Effector CD8-positive, alpha-beta T cell (primary cell): ENCODE results near the gene GPHN.

Source experiments
- DNase-seq: peaks from one replicate; lab custom pipeline; 2025; lab: John Stamatoyannopoulos, UW

The GPHN gene

GRCh38 chr14:67162385-67162784 lies 654.4 kb downstream of the GPHN start:
- DNase-seq: no peak

GRCh38 chr14:67166450-67166853 lies 658.5 kb downstream of the GPHN start:
- no peak for DNase-seq

DNA sequence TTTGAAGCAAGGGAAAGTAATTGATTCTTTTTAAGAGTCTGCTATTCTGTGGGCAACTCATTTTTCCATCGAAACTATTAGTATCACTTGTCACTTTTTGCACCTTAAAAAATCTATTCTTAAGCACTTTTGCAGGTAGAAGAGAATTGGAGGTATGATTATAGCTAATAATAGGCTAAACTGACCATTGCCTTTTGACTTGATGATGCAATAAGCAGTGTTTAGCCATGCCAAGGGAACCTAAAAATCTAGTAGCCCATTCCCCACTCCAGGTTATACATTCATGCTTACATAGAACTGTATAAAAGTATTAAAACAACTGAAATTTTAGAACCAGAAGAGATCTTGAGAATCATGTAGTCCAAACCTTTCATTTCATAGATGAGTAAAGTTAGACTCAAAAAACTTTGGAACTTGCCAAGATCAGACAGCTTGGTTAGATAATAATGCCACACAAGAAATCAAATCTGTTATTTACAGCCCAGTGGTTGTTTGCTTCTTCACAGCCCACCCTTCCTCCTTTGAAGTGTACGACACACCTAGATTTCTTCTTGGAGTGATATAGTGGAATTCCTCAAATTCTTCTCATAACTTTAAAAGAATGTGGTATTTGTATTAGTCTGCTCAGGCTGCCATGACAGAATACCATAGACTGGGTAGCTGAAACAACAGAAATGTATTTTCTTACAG lies 659.6 kb downstream of the GPHN start:
- no peak for DNase-seq

GRCh38 chr14:67168110-67168441 lies 660.1 kb downstream of the GPHN start:
- no peak for DNase-seq

DNA sequence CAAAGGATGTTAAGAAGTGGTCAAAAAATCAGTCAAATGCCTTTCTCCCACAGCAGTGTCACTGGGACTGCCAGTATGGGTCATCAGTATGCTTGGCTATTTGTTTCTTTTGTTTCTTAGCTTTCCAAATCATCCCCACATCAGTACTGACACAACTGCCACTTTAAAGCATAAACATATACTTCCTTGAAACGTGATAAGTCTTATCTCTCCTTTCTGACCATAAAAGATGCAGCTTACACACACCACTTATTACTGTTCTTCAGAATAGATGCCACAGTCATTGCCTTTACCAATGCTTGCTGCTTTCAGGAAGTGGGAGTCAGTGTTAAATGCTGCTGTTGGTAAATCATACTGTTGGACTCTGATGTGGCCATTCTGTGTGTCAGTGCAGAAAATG lies 662.7 kb downstream of the GPHN start:
- no peak for DNase-seq

DNA sequence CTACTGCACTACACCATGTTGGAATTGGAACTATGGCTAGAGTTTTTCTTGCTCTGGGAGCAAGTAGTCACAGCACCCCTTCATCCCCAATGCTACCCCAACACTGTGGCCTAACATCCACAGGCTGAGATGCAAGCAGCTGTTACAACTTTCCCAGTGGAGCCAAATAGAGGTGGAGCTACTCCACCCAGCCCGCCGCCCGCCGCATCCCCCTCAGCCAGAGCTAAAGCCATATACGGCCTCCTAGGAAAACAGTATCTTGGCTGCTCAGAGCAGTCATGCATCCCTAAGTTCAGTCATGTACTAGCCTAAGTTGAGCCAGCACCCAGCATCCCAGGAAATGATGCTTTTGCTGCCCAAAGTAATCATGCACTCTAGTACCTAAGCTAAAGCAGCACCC lies 664.1 kb downstream of the GPHN start:
- no peak for DNase-seq

- no peak for DNase-seq
Observed at GRCh38 chr14:67172520-67172919, 664.6 kb downstream of the GPHN start.

- DNase-seq: no peak
Observed at GRCh38 chr14:67173719-67174118, 665.8 kb downstream of the GPHN start.

- DNase-seq: no peak
Observed at GRCh38 chr14:67186172-67186768, 678.3 kb downstream of the GPHN start.

DNA sequence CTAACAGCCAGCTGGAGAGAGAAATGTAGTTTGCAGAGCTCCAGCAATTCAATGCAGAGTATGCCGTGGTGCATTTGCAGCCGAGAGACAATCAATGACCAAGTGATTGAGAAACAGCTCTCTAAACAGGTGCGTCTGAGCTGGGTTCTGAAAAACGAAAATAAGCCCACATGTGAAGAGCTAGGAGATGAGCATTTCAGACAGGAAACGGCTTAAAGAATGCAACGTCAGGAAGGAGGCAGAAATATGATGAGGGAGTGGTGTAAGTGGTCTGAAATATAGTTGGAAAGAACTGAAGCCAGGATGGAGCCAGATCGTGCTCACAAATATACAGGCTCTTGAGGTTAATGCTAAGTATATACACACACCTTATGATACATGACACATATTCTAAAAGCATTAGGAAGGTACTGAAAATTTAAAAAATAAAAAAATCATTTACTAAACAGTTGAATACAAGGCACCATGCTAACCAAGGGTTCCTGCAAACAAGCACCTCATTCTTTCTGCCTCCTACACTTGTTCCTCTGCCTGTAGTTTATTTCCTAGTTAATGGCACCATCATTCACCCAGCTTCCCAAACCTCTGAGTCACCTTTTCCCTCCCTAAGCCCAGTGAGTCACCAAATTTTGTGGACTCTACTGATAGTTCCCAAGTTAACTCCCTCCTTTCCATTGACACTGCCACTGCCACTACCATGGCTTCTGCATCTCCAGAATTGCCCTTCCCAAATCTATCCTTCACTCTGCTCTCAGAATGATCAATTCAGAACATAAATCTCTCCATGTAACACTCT lies 679.0 kb downstream of the GPHN start:
- no peak for DNase-seq

DNA sequence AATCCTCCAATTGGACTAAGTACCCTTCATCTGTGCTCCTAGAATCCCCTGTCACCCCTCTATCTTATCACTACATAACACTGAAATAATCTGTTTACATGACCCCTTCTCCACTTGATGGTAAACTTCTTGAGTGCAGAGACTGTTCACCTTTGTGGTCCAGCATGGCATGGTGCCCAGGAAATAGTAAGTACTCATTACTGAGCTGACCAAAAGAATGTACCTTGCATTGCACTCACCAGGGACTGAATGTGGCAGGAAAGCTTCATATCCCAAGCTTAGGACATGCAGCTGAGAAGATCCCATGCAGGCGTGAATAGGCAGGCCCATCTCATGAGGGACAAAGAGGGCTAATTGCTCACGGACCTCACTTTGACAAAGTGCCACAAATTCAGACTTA lies 679.9 kb downstream of the GPHN start:
- no peak for DNase-seq

DNA sequence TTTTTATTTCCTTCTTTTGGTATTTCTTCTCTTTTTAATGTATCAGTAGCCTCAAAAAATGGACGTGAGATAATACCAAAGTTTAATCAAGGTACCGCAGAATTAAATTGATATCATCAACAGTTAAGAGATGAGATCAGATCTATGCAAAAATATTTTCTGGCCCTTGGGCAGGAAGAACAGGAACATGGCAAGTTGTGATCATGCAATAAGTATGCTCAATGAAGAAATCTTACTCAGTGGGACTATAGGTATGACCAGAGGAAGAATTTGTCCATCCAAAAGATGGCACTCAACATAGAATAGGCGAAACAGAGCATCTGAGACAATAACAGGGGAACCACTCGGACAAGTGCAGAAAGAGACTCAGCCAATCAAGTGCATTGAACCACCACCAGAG lies 680.4 kb downstream of the GPHN start:
- DNase-seq: no peak

DNA sequence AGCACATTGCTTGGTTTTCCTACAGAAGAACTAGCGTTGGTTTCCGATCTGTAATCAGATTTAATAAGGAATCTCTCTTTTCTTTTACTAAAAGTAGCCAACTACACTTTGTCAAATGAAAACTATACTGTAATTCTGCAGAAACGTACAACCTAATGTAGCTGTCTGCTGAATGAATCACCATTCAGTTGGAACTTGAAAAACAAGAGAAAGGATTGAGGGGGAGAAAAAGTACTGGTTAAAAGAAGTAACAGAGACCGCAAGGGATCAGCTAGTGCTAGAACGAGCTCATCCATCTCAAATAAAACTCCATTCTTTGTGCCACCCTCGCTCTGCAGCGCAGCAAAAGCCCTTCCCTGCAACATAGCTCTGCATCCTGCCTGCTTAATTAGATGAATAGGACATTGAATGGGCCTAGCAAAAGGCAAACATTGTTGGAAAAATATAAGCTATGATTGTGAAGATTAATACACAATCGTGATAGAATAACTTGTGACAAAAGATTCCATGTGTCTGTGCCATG lies 683.9 kb downstream of the GPHN start:
- DNase-seq: no peak

DNA sequence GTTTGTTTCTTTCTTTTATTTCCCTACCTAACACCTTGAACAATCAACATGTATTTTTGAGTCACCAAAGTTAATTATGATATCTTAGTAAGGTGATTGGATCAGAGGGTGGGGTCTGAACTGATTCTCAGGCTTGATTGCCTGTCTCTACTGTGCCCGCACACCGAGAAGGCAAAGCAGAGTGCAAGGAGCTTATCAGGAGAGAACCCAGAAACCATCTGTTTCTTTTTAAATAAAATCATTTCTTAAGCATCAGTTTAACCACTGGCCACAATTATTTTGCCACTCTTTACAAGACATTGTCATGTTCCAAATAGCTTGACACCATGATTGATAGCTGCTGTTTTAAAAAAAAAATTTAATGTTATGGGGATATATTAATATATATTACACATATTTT lies 684.4 kb downstream of the GPHN start:
- DNase-seq: no peak

GRCh38 chr14:67195279-67195678 lies 687.3 kb downstream of the GPHN start:
- no peak for DNase-seq

GRCh38 chr14:67199016-67199415 lies 691.1 kb downstream of the GPHN start:
- DNase-seq: no peak

DNA sequence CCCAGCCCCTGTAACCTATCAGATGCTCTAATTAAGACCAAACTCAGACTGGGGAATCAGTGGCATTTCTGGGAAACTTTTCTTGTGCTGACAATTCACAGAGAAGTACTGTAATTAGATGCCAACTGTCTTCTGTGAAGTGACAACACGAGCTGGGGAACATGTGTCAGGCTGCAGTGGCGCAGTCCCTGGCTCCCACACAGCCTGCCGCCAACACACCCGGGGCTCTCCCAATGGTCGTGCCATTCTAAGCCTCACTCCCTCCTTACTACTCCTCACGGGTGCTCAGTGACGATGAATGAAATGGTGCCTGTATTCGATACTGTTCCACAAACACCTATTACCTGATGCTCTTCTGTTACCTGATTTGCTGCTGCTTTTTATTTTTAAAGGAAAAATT lies 699.9 kb downstream of the GPHN start:
- no peak for DNase-seq

DNA sequence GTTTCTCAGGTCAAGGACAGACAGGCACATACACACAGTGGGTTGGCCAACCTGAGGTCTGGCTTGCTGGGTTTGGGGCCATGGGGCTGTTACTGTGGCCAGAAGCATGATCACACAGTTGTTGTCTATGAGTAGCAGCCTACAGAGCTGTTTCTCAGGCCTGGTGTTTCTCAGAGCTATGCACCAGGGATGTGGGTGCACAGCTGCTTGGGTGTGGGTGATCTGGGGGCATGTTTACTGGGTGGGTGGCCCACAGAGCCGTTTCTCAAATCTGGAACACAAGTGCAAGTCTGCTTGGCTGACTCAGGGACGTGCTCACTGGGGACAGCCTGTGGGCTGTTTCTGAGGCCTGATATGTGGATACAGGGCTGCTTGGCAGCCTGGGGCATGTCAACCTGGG lies 710.2 kb downstream of the GPHN start:
- no peak for DNase-seq

GRCh38 chr14:67221248-67221981 lies 713.5 kb downstream of the GPHN start:
- DNase-seq: no peak

GRCh38 chr14:67221982-67222328 lies 714.0 kb downstream of the GPHN start:
- no peak for DNase-seq

DNA sequence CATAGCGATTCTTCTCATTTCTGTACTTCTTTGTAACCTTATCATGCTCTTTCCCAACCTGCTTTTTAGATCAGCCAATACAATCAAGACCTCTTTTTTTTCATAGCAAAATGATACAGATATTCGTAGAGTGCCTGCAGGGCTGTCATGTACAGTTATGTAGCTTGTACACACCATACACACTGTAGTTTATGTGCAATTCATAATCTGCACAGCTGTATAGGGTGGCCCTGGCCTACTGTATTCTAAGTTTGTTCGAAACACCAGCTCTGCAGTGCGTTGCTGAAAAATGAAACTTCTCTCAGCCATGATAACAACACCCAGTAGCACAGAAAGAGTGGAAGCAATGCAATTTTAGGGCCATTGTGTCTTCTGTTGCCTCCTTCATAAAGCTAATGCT lies 717.6 kb downstream of the GPHN start:
- no peak for DNase-seq

GRCh38 chr14:67228325-67228984 lies 720.5 kb downstream of the GPHN start:
- DNase-seq: no peak
